ENCODE data around the gene BRD9.

- TF ChIP-seq CTCF (optimal IDR thresholded peaks at IDR 0.05 in 1 of 3, IDR thresholded peaks at IDR 0.05 in 1 of 3, conservative IDR thresholded peaks at IDR 0.05 in 1 of 3; ENCODE audit: extremely low read depth in 1 of 3, insufficient read depth in 2 of 3, low read length in 3 of 3) (no peak), EZH2 (IDR thresholded peaks at IDR 0.05; ENCODE audit: low read length) (no peak)
Measured at GRCh38 chr5:859391-859790, 33.2 kb downstream of the BRD9 start.
